Measurements from ENCODE around the gene LYSMD2. TPM values are rescaled to one million over a fixed set of nuclear protein-coding genes. Genes with fewer than 3 reads are reported as not detected.

LYSMD2 gene
- total RNA-seq, 6 experiments from 2014 or later: 5.0 to 17.4 (median 8.4) TPM

DNA sequence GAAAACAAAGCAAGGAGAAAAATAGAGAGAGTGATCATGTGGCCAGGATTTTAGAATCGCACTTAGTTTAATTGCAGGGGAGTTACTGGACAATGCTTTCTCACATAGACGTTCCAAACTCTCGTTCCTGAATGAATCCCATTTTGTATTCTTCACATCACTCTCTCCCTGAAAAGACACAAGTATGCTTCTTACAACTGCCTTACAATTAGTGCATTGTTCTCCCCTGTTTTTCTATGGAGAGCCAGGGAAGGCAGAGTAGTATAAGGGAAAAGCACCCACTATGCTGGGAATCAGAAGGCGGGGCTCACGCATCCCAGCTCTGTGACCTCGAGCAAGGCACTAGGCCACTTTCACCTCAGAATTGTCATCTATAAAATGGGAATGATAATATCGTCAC is 28.3 kb upstream of the LYSMD2 start:
- no peaks in the 10 kb centered on the region for H3K27me3 ChIP-seq
- ATAC-seq (no peak), DNase-seq (no peak)
- H3K27ac ChIP-seq: no peak overlapping the region
- H3K4me3 ChIP-seq: no peak overlapping the region
- intact Hi-C loops (cut with DNase I): loop anchor here in 1 of 2 donors (10.0 kb wide), 1 partner anchor 111 kb away; no protein-coding TSS in a partner anchor
- H3K36me3 ChIP-seq: no peaks in the 10 kb centered on the region
- no peaks in the 10 kb centered on the region for H3K4me1 ChIP-seq
- 72% methylated on average over 7 of the region's 7 CpGs for WGBS (ENCODE audit: insufficient coverage, low coverage, low lambda C conversion rate, missing lambda C conversion rate)
- TF ChIP-seq, protein P1, sequence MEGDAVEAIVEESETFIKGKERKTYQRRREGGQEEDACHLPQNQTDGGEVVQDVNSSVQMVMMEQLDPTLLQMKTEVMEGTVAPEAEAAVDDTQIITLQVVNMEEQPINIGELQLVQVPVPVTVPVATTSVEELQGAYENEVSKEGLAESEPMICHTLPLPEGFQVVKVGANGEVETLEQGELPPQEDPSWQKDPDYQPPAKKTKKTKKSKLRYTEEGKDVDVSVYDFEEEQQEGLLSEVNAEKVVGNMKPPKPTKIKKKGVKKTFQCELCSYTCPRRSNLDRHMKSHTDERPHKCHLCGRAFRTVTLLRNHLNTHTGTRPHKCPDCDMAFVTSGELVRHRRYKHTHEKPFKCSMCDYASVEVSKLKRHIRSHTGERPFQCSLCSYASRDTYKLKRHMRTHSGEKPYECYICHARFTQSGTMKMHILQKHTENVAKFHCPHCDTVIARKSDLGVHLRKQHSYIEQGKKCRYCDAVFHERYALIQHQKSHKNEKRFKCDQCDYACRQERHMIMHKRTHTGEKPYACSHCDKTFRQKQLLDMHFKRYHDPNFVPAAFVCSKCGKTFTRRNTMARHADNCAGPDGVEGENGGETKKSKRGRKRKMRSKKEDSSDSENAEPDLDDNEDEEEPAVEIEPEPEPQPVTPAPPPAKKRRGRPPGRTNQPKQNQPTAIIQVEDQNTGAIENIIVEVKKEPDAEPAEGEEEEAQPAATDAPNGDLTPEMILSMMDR (IDR thresholded peaks at IDR 0.05): no peak
- TF ChIP-seq POLR2A (IDR thresholded peaks at IDR 0.05): no peak
- no peaks in the 10 kb centered on the region for H3K9me3 ChIP-seq

DNA sequence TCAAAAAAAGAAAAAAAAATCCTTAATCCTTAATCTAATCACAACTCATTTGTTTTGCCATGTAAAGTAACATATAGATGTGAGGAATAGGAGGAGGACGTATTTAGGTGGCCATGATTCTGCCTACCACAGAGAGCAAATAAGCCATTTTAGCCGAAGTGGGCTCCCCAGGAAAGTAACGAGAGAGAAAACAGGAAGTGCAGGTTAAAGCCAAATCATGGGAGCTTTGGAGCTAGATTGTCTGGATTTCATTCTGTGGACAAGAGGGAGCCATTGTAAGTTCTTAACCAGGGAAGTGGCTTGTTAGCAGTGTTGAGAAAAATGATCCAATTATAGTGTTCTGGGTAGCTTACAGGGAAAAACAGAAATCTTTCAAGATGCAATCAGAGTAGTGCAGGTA is 23.4 kb upstream of the LYSMD2 start:
- Histone ChIP-seq H3K4me3 (no peak overlapping the region), H3K27ac (no peak overlapping the region), H3K4me1 (no peaks in the 10 kb centered on the region), H3K27me3 (no peaks in the 10 kb centered on the region), H3K36me3 (no peaks in the 10 kb centered on the region), H3K9me3 (no peaks in the 10 kb centered on the region)
- TF ChIP-seq, protein P1 (IDR thresholded peaks at IDR 0.05): no peak
- no peak for TF ChIP-seq POLR2A (IDR thresholded peaks at IDR 0.05)
- ATAC-seq (no peak), DNase-seq (no peak)
- 72% methylated on average over 3 of the region's 3 CpGs for WGBS (ENCODE audit: insufficient coverage, low coverage, low lambda C conversion rate, missing lambda C conversion rate)
- intact Hi-C loops (cut with DNase I): loop anchor here in 1 of 2 donors (10.0 kb wide), 1 partner anchor 106 kb away; no protein-coding TSS in a partner anchor

DNA sequence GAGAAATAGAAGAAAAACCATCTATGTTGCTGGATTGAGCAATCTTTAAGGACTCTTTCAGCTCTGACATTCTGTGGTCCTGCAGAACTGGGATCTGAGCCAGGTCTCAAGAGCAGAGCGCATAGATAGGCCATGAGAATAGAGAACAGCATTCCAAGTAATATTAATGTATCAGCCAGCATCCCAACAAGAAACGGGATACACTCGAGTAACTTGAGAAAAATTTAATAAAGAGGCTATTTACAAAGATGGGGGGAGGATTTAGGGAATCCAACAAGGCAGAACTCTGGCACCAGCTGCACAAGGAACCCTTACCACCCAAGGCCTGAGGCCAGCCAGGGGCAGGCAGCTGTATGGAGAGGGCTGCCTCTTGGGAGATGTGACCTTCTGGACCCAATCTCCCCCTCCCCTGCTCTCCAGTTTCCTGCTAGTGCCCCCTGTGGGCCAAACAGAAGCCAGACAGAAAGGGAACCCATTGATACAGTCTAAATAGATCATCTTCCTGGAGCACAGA is 22.2 kb upstream of the LYSMD2 start:
- ATAC-seq (peak in 2 of 4 donors; percentile 33 to 43), DNase-seq (no peak)
- Histone ChIP-seq H3K9me3 (no peaks in the 10 kb centered on the region), H3K27ac (no peak overlapping the region), H3K4me3 (no peak overlapping the region), H3K4me1 (no peaks in the 10 kb centered on the region), H3K36me3 (no peaks in the 10 kb centered on the region), H3K27me3 (no peaks in the 10 kb centered on the region)
- TF ChIP-seq POLR2A (IDR thresholded peaks at IDR 0.05): no peak
- TF ChIP-seq, protein P1 (IDR thresholded peaks at IDR 0.05): peak in 1 of 4 donors; percentile 10
- intact Hi-C loops (cut with DNase I): loop anchor here in 1 of 2 donors (10.0 kb wide), 1 partner anchor 105 kb away; no protein-coding TSS in a partner anchor
- 65% methylated on average over 2 of the region's 3 CpGs for WGBS (ENCODE audit: insufficient coverage, low coverage, low lambda C conversion rate, missing lambda C conversion rate)

DNA sequence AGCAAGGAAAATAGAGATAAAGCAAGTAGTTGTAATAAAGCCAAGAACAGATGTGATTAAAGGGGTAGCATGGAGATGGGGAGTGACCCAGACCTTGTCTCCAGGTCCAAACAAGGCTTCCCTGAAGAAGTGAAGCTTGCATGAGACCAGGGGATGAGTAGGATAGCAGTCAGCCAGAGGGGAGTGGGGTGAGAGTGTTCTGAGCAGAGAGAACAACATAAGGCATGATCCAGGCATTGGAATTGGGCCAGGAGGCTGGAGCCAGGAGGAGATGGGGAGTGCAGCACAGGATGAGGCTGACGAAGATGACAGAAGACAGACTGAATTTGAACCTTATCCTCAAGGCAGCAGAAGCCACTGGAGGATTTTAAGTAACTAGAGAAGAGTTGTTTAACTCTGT is 21.2 kb upstream of the LYSMD2 start:
- Histone ChIP-seq H3K9me3 (no peaks in the 10 kb centered on the region), H3K27ac (no peak overlapping the region), H3K36me3 (no peaks in the 10 kb centered on the region), H3K4me3 (no peak overlapping the region), H3K4me1 (no peaks in the 10 kb centered on the region), H3K27me3 (no peaks in the 10 kb centered on the region)
- ATAC-seq (peak in 2 of 4 donors; percentile 19 to 38), DNase-seq (no peak)
- intact Hi-C loops (cut with DNase I): no loop called here
- TF ChIP-seq, protein P1 (IDR thresholded peaks at IDR 0.05): no peak
- no peak for TF ChIP-seq POLR2A (IDR thresholded peaks at IDR 0.05)
- WGBS (ENCODE audit: insufficient coverage, low coverage, low lambda C conversion rate, missing lambda C conversion rate): 55% methylated on average over 1 of the region's 1 CpG

Data from right lobe of liver (tissue), 6 donors.